BJ (cell line): ENCODE measurements around the gene ZNF573. TPM values are rescaled to one million over a fixed set of nuclear protein-coding genes. Genes with fewer than 3 reads are reported as not detected.

ENCODE experiments used
- CTCF ChIA-PET: fragments of 350-600 bp; formaldehyde crosslinking; extraction: SDS; loops from one replicate; lab custom pipeline; 2021; ENCODE audit warnings: antibody characterized with exemption, inconsistent platforms; lab: Yijun Ruan, JAX
- POLR2A ChIA-PET: fragments of 300-600 bp; sonication (Branson Sonifier 250); formaldehyde crosslinking; extraction: SDS; loops from one replicate; lab custom pipeline; 2021; ENCODE audit warnings: antibody characterized with exemption; lab: Charles Lee
- DNase-seq: peaks from one replicate; pipeline ENCODE4 v3.0.0-alpha.2; 2011; ENCODE audit warnings: low read depth
- H3K27me3 ChIP-seq: 2 replicates; pipeline ENCODE4 v1.6.0; 2011; ENCODE audit warnings: low read length; ENCODE audit not compliant: control insufficient read depth, insufficient read depth
- H3K36me3 ChIP-seq: 2 replicates; pipeline ENCODE4 v1.5.1; 2011; ENCODE audit warnings: low read length; ENCODE audit not compliant: control insufficient read depth, insufficient read depth
- H3K4me3 ChIP-seq: 2 replicates; pipeline ENCODE4 v1.5.1; 2011; ENCODE audit warnings: low read depth, mild to moderate bottlenecking, control low read depth, low read length
- polyA plus RNA-seq: library from polyadenylated mRNA; depleted of rRNA; stranded (reverse); fragments of >200 nt; gene quantifications from 2 replicates; pipeline ENCODE4 v1.2.3, GENCODE V29; 2011
- TF ChIP-seq, protein P1 (sequence below): IDR thresholded peaks from 2 replicates; pipeline ENCODE4 v1.5.1; 2011; ENCODE audit warnings: low read depth, mild to moderate bottlenecking, control low read depth, inconsistent platforms, low read length, moderate library complexity; ENCODE audit not compliant: insufficient read depth

The ZNF573 gene
- polyA plus RNA-seq, 1 experiment, result 0.90 TPM

DNA sequence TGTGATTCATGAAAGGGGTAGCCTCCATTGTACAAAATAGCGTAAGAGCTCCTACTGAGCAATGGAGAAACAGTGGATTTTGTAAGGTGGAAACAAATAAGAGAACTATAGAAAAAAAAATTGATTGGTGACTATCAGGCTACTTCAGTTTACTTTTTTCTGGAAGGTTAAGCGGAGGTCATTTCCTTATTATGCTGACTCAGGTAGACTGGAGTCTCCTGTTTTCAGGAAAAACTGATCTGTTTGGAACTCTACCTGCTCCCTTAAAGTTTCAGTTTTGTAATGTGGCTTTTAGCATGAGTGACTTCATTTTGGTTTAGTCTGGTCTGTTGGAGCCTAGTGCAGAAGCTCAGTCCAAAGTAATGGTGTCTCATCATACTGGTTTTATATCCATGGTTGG lies 63.2 kb downstream of the ZNF573 start:
- no peak for DNase-seq
- TF ChIP-seq, protein P1, sequence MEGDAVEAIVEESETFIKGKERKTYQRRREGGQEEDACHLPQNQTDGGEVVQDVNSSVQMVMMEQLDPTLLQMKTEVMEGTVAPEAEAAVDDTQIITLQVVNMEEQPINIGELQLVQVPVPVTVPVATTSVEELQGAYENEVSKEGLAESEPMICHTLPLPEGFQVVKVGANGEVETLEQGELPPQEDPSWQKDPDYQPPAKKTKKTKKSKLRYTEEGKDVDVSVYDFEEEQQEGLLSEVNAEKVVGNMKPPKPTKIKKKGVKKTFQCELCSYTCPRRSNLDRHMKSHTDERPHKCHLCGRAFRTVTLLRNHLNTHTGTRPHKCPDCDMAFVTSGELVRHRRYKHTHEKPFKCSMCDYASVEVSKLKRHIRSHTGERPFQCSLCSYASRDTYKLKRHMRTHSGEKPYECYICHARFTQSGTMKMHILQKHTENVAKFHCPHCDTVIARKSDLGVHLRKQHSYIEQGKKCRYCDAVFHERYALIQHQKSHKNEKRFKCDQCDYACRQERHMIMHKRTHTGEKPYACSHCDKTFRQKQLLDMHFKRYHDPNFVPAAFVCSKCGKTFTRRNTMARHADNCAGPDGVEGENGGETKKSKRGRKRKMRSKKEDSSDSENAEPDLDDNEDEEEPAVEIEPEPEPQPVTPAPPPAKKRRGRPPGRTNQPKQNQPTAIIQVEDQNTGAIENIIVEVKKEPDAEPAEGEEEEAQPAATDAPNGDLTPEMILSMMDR, result no peak
- Histone ChIP-seq H3K4me3 (no peak overlapping the region), H3K36me3 (no peaks in the 10 kb centered on the region), H3K27me3 (no peaks in the 10 kb centered on the region)
- POLR2A ChIA-PET, result no interaction called here
- CTCF ChIA-PET, result no interaction called here

DNA sequence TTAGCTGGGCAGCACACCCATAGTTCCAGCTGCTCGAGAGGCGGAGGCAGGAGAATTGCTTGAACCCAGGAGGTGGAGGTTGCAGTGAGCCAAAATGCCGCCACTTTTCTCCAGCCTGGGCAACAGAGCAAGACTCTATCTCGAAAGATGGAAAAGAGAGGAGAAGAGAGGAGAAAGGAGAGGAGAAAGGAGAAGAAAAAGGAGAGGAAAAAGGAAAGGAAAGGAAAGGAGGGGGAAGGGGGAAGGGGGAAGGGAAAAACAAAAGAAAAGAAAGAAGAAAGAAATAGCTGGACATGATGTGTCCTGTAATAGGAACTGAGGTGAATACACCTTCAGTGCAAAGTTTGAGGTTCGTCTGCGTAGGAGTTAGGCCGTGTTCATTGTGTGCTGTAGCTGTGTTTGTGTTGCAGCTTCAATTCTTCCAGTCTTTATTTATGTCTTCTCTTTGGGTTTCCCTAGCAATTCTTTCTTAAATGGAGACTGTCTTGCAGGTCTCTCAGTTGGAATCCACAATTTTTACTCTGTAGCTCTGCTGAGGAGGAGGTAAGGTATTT lies 73.3 kb downstream of the ZNF573 start:
- no peak for DNase-seq
- ChIA-PET POLR2A (no interaction called here), CTCF (interaction anchor here (0.6 to 1.2 kb wide), 2 partner anchors 23 to 528 kb away, joined by 3 read pairs; no protein-coding TSS in a partner anchor)

DNA sequence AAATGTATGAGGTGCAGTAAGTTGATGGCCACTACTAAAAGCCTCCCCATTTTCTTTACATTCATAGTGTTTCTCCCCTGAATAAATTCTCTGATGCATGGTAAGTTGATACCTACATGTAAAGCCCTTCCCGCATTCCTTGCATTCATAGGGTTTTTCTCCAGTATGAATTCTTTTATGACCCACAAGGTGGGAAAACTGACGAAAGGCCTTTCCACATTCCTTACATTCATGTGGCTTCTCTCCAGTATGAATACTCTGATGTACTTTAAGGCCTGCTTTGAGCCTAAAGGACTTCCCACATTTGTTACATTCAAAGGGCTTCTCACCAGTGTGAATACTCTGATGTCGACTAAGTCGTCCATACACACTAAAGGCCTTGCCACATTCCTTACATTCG lies 80.3 kb downstream of the ZNF573 start:
- DNase-seq, result no peak
- TF ChIP-seq, protein P1, result no peak
- H3K27me3 ChIP-seq, result no peaks in the 10 kb centered on the region
- ChIA-PET CTCF (no interaction called here), POLR2A (no interaction called here)
- peaks cover 2% of the 10 kb centered on the region; the same call in 1 of the 2 replicates for H3K36me3 ChIP-seq
- H3K4me3 ChIP-seq, result no peak overlapping the region

More for the DNA sequence above, 73.3 kb downstream of the ZNF573 start:
- H3K27me3 ChIP-seq, result no peaks in the 10 kb centered on the region
- H3K36me3 ChIP-seq, result no peaks in the 10 kb centered on the region; the same call in 1 of the 2 replicates
- no peak overlapping the region for H3K4me3 ChIP-seq
- TF ChIP-seq, protein P1, result no peak

DNA sequence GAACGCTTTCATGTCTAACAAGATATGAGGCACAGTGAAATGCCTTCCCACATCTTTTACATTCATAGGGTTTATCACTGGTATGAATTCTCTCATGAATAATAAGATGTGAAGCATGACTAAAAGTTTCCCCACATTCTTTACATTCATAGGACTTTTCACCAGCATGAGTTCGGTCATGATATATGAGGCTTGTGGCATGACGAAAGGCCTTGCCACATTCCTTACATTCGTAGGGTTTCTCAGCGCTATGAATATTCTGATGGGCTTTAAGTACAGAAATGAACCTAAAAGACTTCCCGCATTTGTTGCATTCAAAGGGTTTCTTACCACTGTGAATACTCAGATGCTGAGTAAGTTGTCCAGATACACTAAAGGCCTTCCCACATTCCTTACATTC lies 81.2 kb downstream of the ZNF573 start:
- TF ChIP-seq, protein P1, result no peak
- ChIA-PET POLR2A (no interaction called here), CTCF (no interaction called here)
- Histone ChIP-seq H3K4me3 (no peak overlapping the region), H3K36me3 (peaks cover 2% of the 10 kb centered on the region; the same call in 1 of the 2 replicates), H3K27me3 (no peaks in the 10 kb centered on the region)
- no peak for DNase-seq

DNA sequence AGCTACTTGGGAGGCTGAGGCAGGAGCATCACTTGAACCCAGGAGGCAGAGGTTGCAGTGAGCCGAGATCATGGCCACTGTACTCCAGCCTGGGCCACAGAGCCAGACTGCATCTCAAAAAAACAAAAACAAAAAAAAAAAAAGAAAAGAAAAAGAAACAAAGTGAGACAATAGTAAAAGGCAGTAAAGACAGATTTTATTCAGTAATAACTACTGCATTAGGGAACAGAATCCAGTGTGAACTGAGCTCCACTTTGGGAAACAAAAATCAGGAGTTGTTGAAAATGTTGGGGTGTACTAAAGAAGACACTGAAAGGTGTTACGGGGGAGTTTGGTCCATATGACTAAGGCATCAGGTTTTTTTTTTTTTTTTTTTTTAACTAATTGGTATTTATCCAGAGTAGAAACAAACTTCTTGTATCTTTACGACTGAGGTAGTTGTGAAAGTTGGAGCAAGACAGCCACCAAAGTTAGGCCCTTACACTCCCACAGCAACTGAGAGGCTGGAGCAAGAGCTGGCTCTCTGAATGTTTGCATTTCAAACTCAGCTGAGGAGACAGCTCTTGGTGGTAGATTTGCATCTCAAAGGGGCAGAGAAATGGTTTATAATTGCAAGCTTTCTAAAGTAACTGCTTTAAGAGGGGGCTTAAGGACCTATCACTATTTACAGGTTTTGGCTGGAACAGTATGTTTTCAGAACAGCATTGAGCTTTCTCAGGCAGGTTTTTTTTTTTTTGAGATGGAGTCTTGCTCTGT lies 84.1 kb downstream of the ZNF573 start:
- TF ChIP-seq, protein P1, result no peak
- ChIA-PET POLR2A (no interaction called here), CTCF (no interaction called here)
- H3K36me3 ChIP-seq, result peaks cover 2% of the 10 kb centered on the region; the same call in 1 of the 2 replicates
- no peaks in the 10 kb centered on the region for H3K27me3 ChIP-seq
- no peak overlapping the region for H3K4me3 ChIP-seq
- no peak for DNase-seq
